ENCODE measurements around the gene MASTL. TPM values are rescaled to one million over a fixed set of nuclear protein-coding genes. Genes with fewer than 3 reads are reported as not detected.

MASTL gene
- total RNA-seq, 1 donor from 2014 or later = 7.8 TPM

GRCh38 chr10:27225011-27225590 lies 69.9 kb downstream of the MASTL start:
- no peak overlapping the region for H3K4me3 ChIP-seq
- intact Hi-C loops (cut with DNase I) = no loop called here
- DNase-seq = no peak
- ATAC-seq = no peak
- no peak overlapping the region for H3K27ac ChIP-seq
- TF ChIP-seq CTCF (IDR thresholded peaks at IDR 0.05) = no peak
- H3K36me3 ChIP-seq = peaks cover 62% of the 10 kb centered on the region
- H3K9me3 ChIP-seq = no peaks in the 10 kb centered on the region
- H3K4me1 ChIP-seq = no peaks in the 10 kb centered on the region
- H3K27me3 ChIP-seq (ENCODE audit: low read depth) = no peaks in the 10 kb centered on the region

GRCh38 chr10:27225642-27226257 lies 70.6 kb downstream of the MASTL start:
- H3K36me3 ChIP-seq = peaks cover 62% of the 10 kb centered on the region
- no peak for TF ChIP-seq CTCF (IDR thresholded peaks at IDR 0.05)

GRCh38 chr10:27230022-27230421 lies 74.9 kb downstream of the MASTL start:
- intact Hi-C loops (cut with DNase I) = no loop called here
- H3K27ac ChIP-seq = no peak overlapping the region
- DNase-seq = no peak
- no peak overlapping the region for H3K4me3 ChIP-seq
- no peak for ATAC-seq
- H3K9me3 ChIP-seq = no peaks in the 10 kb centered on the region
- peaks cover 75% of the 10 kb centered on the region for H3K36me3 ChIP-seq
- no peaks in the 10 kb centered on the region for H3K27me3 ChIP-seq (ENCODE audit: low read depth)
- TF ChIP-seq CTCF (IDR thresholded peaks at IDR 0.05) = no peak
- no peaks in the 10 kb centered on the region for H3K4me1 ChIP-seq

More at GRCh38 chr10:27225642-27226257, 70.6 kb downstream of the MASTL start:
- ATAC-seq (no peak), DNase-seq (no peak)
- no peak overlapping the region for H3K4me3 ChIP-seq
- H3K4me1 ChIP-seq = no peaks in the 10 kb centered on the region
- intact Hi-C loops (cut with DNase I) = no loop called here
- H3K9me3 ChIP-seq = no peaks in the 10 kb centered on the region
- H3K27me3 ChIP-seq (ENCODE audit: low read depth) = no peaks in the 10 kb centered on the region
- no peak overlapping the region for H3K27ac ChIP-seq

- DNase-seq (no peak), ATAC-seq (no peak)
- Histone ChIP-seq H3K9me3 (no peaks in the 10 kb centered on the region), H3K36me3 (peaks cover 40% of the 10 kb centered on the region), H3K27ac (no peak overlapping the region), H3K4me3 (no peak overlapping the region), H3K27me3 (ENCODE audit: low read depth) (no peaks in the 10 kb centered on the region), H3K4me1 (peaks cover 33% of the 10 kb centered on the region)
- intact Hi-C loops (cut with DNase I) = no loop called here
- no peak for TF ChIP-seq CTCF (IDR thresholded peaks at IDR 0.05)
These were observed 80.6 kb downstream of the MASTL start for GRCh38 chr10:27235706-27236105.

Other genes starting within 250 kb of the MASTL start
- 7.5 TPM for gene ANKRD26, start 54.9 kb upstream of the MASTL start, total RNA-seq
- gene YME1L1, start 968 bp upstream of the MASTL start, total RNA-seq = 78.7 TPM
- gene ACBD5, start 85.4 kb downstream of the MASTL start, total RNA-seq = 27.9 TPM

Measured in lower lobe of right lung (tissue), 2 donors.